ENCODE data around the gene IQSEC1. TPM values are rescaled to one million over a fixed set of nuclear protein-coding genes. Genes with fewer than 3 reads are reported as not detected.

Gene IQSEC1
- polyA plus RNA-seq, 1 donor (not counting 4 experiments of a cell fraction or from before 2014, with no cell fraction given): 2.8 TPM

GRCh38 chr3:12898965-12899755, 174.1 kb downstream of the IQSEC1 start:
- Histone ChIP-seq H3K4me1 (ENCODE audit: control insufficient read depth, extremely low read depth, insufficient read depth, low read length) (peaks cover 12% of the 10 kb centered on the region), H4K20me1 (ENCODE audit: control insufficient read depth, extremely low read depth, insufficient read depth, low read length) (no peaks in the 10 kb centered on the region)
- no peak for FAIRE-seq

GRCh38 chr3:12898290-12898964, 174.8 kb downstream of the IQSEC1 start:
- H3K4me2 ChIP-seq (ENCODE audit: control insufficient read depth, extremely low read depth, insufficient read depth, low read depth, low read length): no peak overlapping the region
- no peak for FAIRE-seq

More at GRCh38 chr3:12898965-12899755, 174.1 kb downstream of the IQSEC1 start:
- Histone ChIP-seq H3K4me2 (ENCODE audit: control insufficient read depth, extremely low read depth, insufficient read depth, low read depth, low read length) (no peak overlapping the region), H3K27ac (ENCODE audit: control insufficient read depth, insufficient read depth, low read length) (no peak overlapping the region), H3K27me3 (ENCODE audit: control insufficient read depth, extremely low read depth, insufficient read depth, low read length) (no peaks in the 10 kb centered on the region), H3K9me1 (ENCODE audit: control insufficient read depth, extremely low read depth, insufficient read depth, low read length) (no peaks in the 10 kb centered on the region), H3K9me3 (ENCODE audit: control insufficient read depth, low read depth, low read length) (no peaks in the 10 kb centered on the region), H3K79me2 (ENCODE audit: control insufficient read depth, insufficient read depth, low read length) (no peaks in the 10 kb centered on the region), H3K36me3 (ENCODE audit: control insufficient read depth in 2 of 2, extremely low read depth in 1 of 2, insufficient read depth in 2 of 2, low read length in 2 of 2) (peaks cover 3 to 8% of the 10 kb centered on the region in 2 experiments), H3K4me3 (ENCODE audit: control insufficient read depth in 2 of 3, extremely low read depth in 1 of 3, insufficient read depth in 2 of 3, low read depth in 1 of 3, low read length in 3 of 3) (no peak overlapping the region), H3K9ac (ENCODE audit: control insufficient read depth, extremely low read depth, insufficient read depth, low read length) (no peak overlapping the region), H2AFZ (ENCODE audit: control insufficient read depth, low read length) (no peak overlapping the region)
- DNase-seq (ENCODE audit: low read depth, low spot score): no peak
- TF ChIP-seq CTCF (optimal IDR thresholded peaks at IDR 0.05 in 1 of 3, IDR thresholded peaks at IDR 0.05 in 1 of 3, conservative IDR thresholded peaks at IDR 0.05 in 1 of 3; ENCODE audit: extremely low read depth in 1 of 3, insufficient read depth in 2 of 3, low read length in 3 of 3) (no peak), EZH2 (IDR thresholded peaks at IDR 0.05; ENCODE audit: low read length) (no peak)
- dilution Hi-C loops (cut with MboI; ENCODE audit: extremely low pct_ligation_motif_present, low sequenced_read_pairs): no loop called here

More at GRCh38 chr3:12898290-12898964, 174.8 kb downstream of the IQSEC1 start:
- no peaks in the 10 kb centered on the region for H3K9me3 ChIP-seq (ENCODE audit: control insufficient read depth, low read depth, low read length)
- dilution Hi-C loops (cut with MboI; ENCODE audit: extremely low pct_ligation_motif_present, low sequenced_read_pairs): no loop called here
- no peaks in the 10 kb centered on the region for H4K20me1 ChIP-seq (ENCODE audit: control insufficient read depth, extremely low read depth, insufficient read depth, low read length)
- no peaks in the 10 kb centered on the region for H3K79me2 ChIP-seq (ENCODE audit: control insufficient read depth, insufficient read depth, low read length)
- H3K27me3 ChIP-seq (ENCODE audit: control insufficient read depth, extremely low read depth, insufficient read depth, low read length): no peaks in the 10 kb centered on the region
- H3K9me1 ChIP-seq (ENCODE audit: control insufficient read depth, extremely low read depth, insufficient read depth, low read length): no peaks in the 10 kb centered on the region
- no peak overlapping the region for H2AFZ ChIP-seq (ENCODE audit: control insufficient read depth, low read length)
- no peak overlapping the region for H3K9ac ChIP-seq (ENCODE audit: control insufficient read depth, extremely low read depth, insufficient read depth, low read length)
- TF ChIP-seq EZH2 (IDR thresholded peaks at IDR 0.05; ENCODE audit: low read length): no peak
- TF ChIP-seq CTCF (optimal IDR thresholded peaks at IDR 0.05 in 1 of 3, IDR thresholded peaks at IDR 0.05 in 1 of 3, conservative IDR thresholded peaks at IDR 0.05 in 1 of 3; ENCODE audit: extremely low read depth in 1 of 3, insufficient read depth in 2 of 3, low read length in 3 of 3): no peak
- no peak overlapping the region for H3K27ac ChIP-seq (ENCODE audit: control insufficient read depth, insufficient read depth, low read length)
- H3K4me1 ChIP-seq (ENCODE audit: control insufficient read depth, extremely low read depth, insufficient read depth, low read length): peaks cover 12% of the 10 kb centered on the region
- H3K4me3 ChIP-seq (ENCODE audit: control insufficient read depth in 2 of 3, extremely low read depth in 1 of 3, insufficient read depth in 2 of 3, low read depth in 1 of 3, low read length in 3 of 3): no peak overlapping the region
- H3K36me3 ChIP-seq (ENCODE audit: control insufficient read depth in 2 of 2, extremely low read depth in 1 of 2, insufficient read depth in 2 of 2, low read length in 2 of 2): peaks cover 3 to 8% of the 10 kb centered on the region in 2 experiments
- no peak for DNase-seq (ENCODE audit: low read depth, low spot score)
